Uterus (tissue), 4 donors: ENCODE results near the gene CRIM1. TPM values are rescaled to one million over a fixed set of nuclear protein-coding genes. Genes with fewer than 3 reads are reported as not detected.

Experiments used
- DNase-seq, 2 donors: peaks; one replicate each; pipeline ENCODE4 v3.0.0-alpha.2; 2019 to 2020
- H3K27ac ChIP-seq, 2 donors: fragments of 200-600 bp; sonication (generic); 1 replicate in 1 of 2; 2 replicates in 1 of 2; pipeline ENCODE4 v1.5.1; 2016 to 2018
- H3K27me3 ChIP-seq, 2 donors: fragments of 200-600 bp; sonication (generic); one replicate each; pipeline ENCODE4 v1.5.1; 2018 to 2019; ENCODE audit warnings: control low read depth in 1 of 2
- H3K36me3 ChIP-seq, 2 donors: fragments of 200-600 bp; sonication (generic); one replicate each; pipeline ENCODE4 v1.5.1; 2019; ENCODE audit warnings: control low read depth in 1 of 2
- H3K4me1 ChIP-seq, 2 donors: fragments of 200-600 bp; sonication (generic); one replicate each; pipeline ENCODE4 v1.5.1; 2018 to 2019; ENCODE audit warnings: control low read depth in 1 of 2
- H3K4me3 ChIP-seq, 2 donors: fragments of 200-600 bp; sonication (generic); 1 replicate in 1 of 2; 2 replicates in 1 of 2; pipeline ENCODE4 v1.5.1; 2018 to 2019; ENCODE audit warnings: mild to moderate bottlenecking in 1 of 2
- H3K9me3 ChIP-seq, 2 donors: fragments of 200-600 bp; sonication (generic); one replicate each; pipeline ENCODE4 v1.5.1; 2019; ENCODE audit warnings: control low read depth in 1 of 2
- CTCF ChIP-seq, 4 experiments: fragments of 200-600 bp in 2 of 4; fragments of 450-650 bp in 2 of 4; sonication (generic) in 2 of 4; IDR thresholded peaks; one replicate each; pipeline ENCODE4 v1.5.1; 2016 to 2019; ENCODE audit warnings: antibody characterized with exemption in 4 of 4, mild to moderate bottlenecking in 2 of 4, moderate library complexity in 1 of 4
- POLR2A ChIP-seq, 2 donors: fragments of 450-650 bp; IDR thresholded peaks; one replicate each; pipeline ENCODE4 v1.6.1; 2016; ENCODE audit warnings: antibody characterized with exemption in 2 of 2, mild to moderate bottlenecking in 1 of 2, moderate library complexity in 1 of 2
- intact Hi-C: fragments of 100-400 bp; cut with DNase I; formaldehyde crosslinking; loops from one replicate; pipeline ENCODE4 v1.15.1; 2023; ENCODE audit warnings: low total_unique reads
- total RNA-seq, 4 donors: library from RNA; depleted of rRNA in 3 of 4; stranded (reverse); fragments of >200 nt in 3 of 4; gene quantifications; one replicate each; pipeline versions ENCODE4 v1.1.0 to v1.2.4, GENCODE V29; 2014 to 2023
- donor health status: DM: yes; HTN: yes; CAD: no.

The CRIM1 gene
- total RNA-seq, 4 donors from 2014 or later: 51.2 to 168 (median 66.6) TPM

- Histone ChIP-seq H3K27me3 (no peaks in the 10 kb centered on the region), H3K4me1 (peaks cover 0 to 6% of the 10 kb centered on the region in 2 donors), H3K27ac (no peak overlapping the region), H3K36me3 (no peaks in the 10 kb centered on the region), H3K4me3 (no peak overlapping the region), H3K9me3 (no peaks in the 10 kb centered on the region)
- no peak for DNase-seq
- intact Hi-C loops: no loop called here
- no peak for TF ChIP-seq CTCF (IDR thresholded peaks at IDR 0.05)
- no peak for TF ChIP-seq POLR2A (IDR thresholded peaks at IDR 0.05)
Observed at GRCh38 chr2:36464006-36464721, 108.6 kb downstream of the CRIM1 start.

- Histone ChIP-seq H3K4me3 (no peak overlapping the region), H3K9me3 (no peaks in the 10 kb centered on the region), H3K4me1 (no peaks in the 10 kb centered on the region), H3K27ac (no peak overlapping the region), H3K27me3 (no peaks in the 10 kb centered on the region), H3K36me3 (no peaks in the 10 kb centered on the region)
- DNase-seq: no peak
- intact Hi-C loops: no loop called here
- TF ChIP-seq CTCF (IDR thresholded peaks at IDR 0.05) (no peak), POLR2A (IDR thresholded peaks at IDR 0.05) (no peak)
Observed at GRCh38 chr2:36466135-36466534, 110.6 kb downstream of the CRIM1 start.

GRCh38 chr2:36468463-36469105 lies 113.0 kb downstream of the CRIM1 start:
- H3K9me3 ChIP-seq: no peaks in the 10 kb centered on the region
- intact Hi-C loops: no loop called here
- no peaks in the 10 kb centered on the region for H3K4me1 ChIP-seq
- no peaks in the 10 kb centered on the region for H3K27me3 ChIP-seq
- H3K27ac ChIP-seq: no peak overlapping the region
- no peak overlapping the region for H3K4me3 ChIP-seq
- DNase-seq: no peak
- TF ChIP-seq CTCF (IDR thresholded peaks at IDR 0.05): no peak
- TF ChIP-seq POLR2A (IDR thresholded peaks at IDR 0.05): no peak
- H3K36me3 ChIP-seq: no peaks in the 10 kb centered on the region

- Histone ChIP-seq H3K27me3 (no peaks in the 10 kb centered on the region), H3K36me3 (no peaks in the 10 kb centered on the region), H3K4me1 (no peaks in the 10 kb centered on the region), H3K4me3 (no peak overlapping the region), H3K9me3 (no peaks in the 10 kb centered on the region), H3K27ac (no peak overlapping the region)
- TF ChIP-seq CTCF (IDR thresholded peaks at IDR 0.05) (no peak), POLR2A (IDR thresholded peaks at IDR 0.05) (no peak)
- intact Hi-C loops: no loop called here
- DNase-seq: no peak
Observed at GRCh38 chr2:36469106-36469477, 113.5 kb downstream of the CRIM1 start.

- Histone ChIP-seq H3K27ac (no peak overlapping the region), H3K4me1 (no peaks in the 10 kb centered on the region), H3K36me3 (no peaks in the 10 kb centered on the region), H3K4me3 (no peak overlapping the region), H3K27me3 (no peaks in the 10 kb centered on the region), H3K9me3 (no peaks in the 10 kb centered on the region)
- DNase-seq: no peak
- intact Hi-C loops: no loop called here
- TF ChIP-seq POLR2A (IDR thresholded peaks at IDR 0.05) (no peak), CTCF (IDR thresholded peaks at IDR 0.05) (no peak)
Observed at GRCh38 chr2:36469710-36470109, 114.1 kb downstream of the CRIM1 start.
